Measurements from ENCODE around the gene CLDN14. TPM values are rescaled to one million over a fixed set of nuclear protein-coding genes. Genes with fewer than 3 reads are reported as not detected.

The CLDN14 gene
- total RNA-seq (2014; rRNA removed; shearing (Covaris generic)): not detected in 2 replicates

- no peak for DNase-seq
- Histone ChIP-seq H3K27me3 (ENCODE audit: control insufficient read depth, insufficient read depth, low read length) (no peaks in the 10 kb centered on the region), H3K4me3 (ENCODE audit: insufficient read depth, low read depth, low read length) (no peak within 1 kb of the TSS), H3K36me3 (replicated peaks; ENCODE audit: control insufficient read depth, insufficient read depth, low read length) (no peaks in the 10 kb centered on the region)
Measured at GRCh38 chr21:36479415-36480402, at the start of gene CLDN14. Gene CLDN14, minus strand, starts transcription at chr21:36480122. Its CDS starts 18,427 bp downstream, at chr21:36461695.

GRCh38 chr21:36528716-36529115 lies 48.8 kb upstream of the CLDN14 start:
- no peak overlapping the region for H3K4me3 ChIP-seq (ENCODE audit: insufficient read depth, low read depth, low read length)
- no peaks in the 10 kb centered on the region for H3K27me3 ChIP-seq (ENCODE audit: control insufficient read depth, insufficient read depth, low read length)
- no peaks in the 10 kb centered on the region for H3K36me3 ChIP-seq (replicated peaks; ENCODE audit: control insufficient read depth, insufficient read depth, low read length)
- DNase-seq: no peak

- no peaks in the 10 kb centered on the region for H3K27me3 ChIP-seq (ENCODE audit: control insufficient read depth, insufficient read depth, low read length)
- no peak for DNase-seq
Measured at GRCh38 chr21:36527317-36527716, 47.4 kb upstream of the CLDN14 start.

GRCh38 chr21:36526104-36526503 lies 46.2 kb upstream of the CLDN14 start:
- no peaks in the 10 kb centered on the region for H3K27me3 ChIP-seq (ENCODE audit: control insufficient read depth, insufficient read depth, low read length)
- no peak for DNase-seq
- no peak overlapping the region for H3K4me3 ChIP-seq (ENCODE audit: insufficient read depth, low read depth, low read length)
- H3K36me3 ChIP-seq (replicated peaks; ENCODE audit: control insufficient read depth, insufficient read depth, low read length): no peaks in the 10 kb centered on the region

More at GRCh38 chr21:36527317-36527716, 47.4 kb upstream of the CLDN14 start:
- Histone ChIP-seq H3K4me3 (ENCODE audit: insufficient read depth, low read depth, low read length) (no peak overlapping the region), H3K36me3 (replicated peaks; ENCODE audit: control insufficient read depth, insufficient read depth, low read length) (no peaks in the 10 kb centered on the region)

GRCh38 chr21:36524477-36524876 lies 44.6 kb upstream of the CLDN14 start:
- no peak overlapping the region for H3K4me3 ChIP-seq (ENCODE audit: insufficient read depth, low read depth, low read length)
- DNase-seq: no peak
- no peaks in the 10 kb centered on the region for H3K36me3 ChIP-seq (replicated peaks; ENCODE audit: control insufficient read depth, insufficient read depth, low read length)
- no peaks in the 10 kb centered on the region for H3K27me3 ChIP-seq (ENCODE audit: control insufficient read depth, insufficient read depth, low read length)

- DNase-seq: no peak
- no peaks in the 10 kb centered on the region for H3K36me3 ChIP-seq (replicated peaks; ENCODE audit: control insufficient read depth, insufficient read depth, low read length)
- H3K4me3 ChIP-seq (ENCODE audit: insufficient read depth, low read depth, low read length): no peak overlapping the region
- no peaks in the 10 kb centered on the region for H3K27me3 ChIP-seq (ENCODE audit: control insufficient read depth, insufficient read depth, low read length)
Measured at GRCh38 chr21:36522219-36522808, 42.4 kb upstream of the CLDN14 start.

- no peak for DNase-seq
- Histone ChIP-seq H3K4me3 (ENCODE audit: insufficient read depth, low read depth, low read length) (no peak overlapping the region), H3K36me3 (replicated peaks; ENCODE audit: control insufficient read depth, insufficient read depth, low read length) (no peaks in the 10 kb centered on the region), H3K27me3 (ENCODE audit: control insufficient read depth, insufficient read depth, low read length) (no peaks in the 10 kb centered on the region)
Measured at GRCh38 chr21:36518883-36519492, 39.1 kb upstream of the CLDN14 start.

- Histone ChIP-seq H3K4me3 (ENCODE audit: insufficient read depth, low read depth, low read length) (no peak overlapping the region), H3K36me3 (replicated peaks; ENCODE audit: control insufficient read depth, insufficient read depth, low read length) (no peaks in the 10 kb centered on the region), H3K27me3 (ENCODE audit: control insufficient read depth, insufficient read depth, low read length) (no peaks in the 10 kb centered on the region; the same call in 1 of the 2 replicates)
- no peak for DNase-seq
Measured at GRCh38 chr21:36517366-36518075, 37.6 kb upstream of the CLDN14 start.

GRCh38 chr21:36516281-36516680 lies 36.4 kb upstream of the CLDN14 start:
- Histone ChIP-seq H3K27me3 (ENCODE audit: control insufficient read depth, insufficient read depth, low read length) (no peaks in the 10 kb centered on the region; the same call in 1 of the 2 replicates), H3K36me3 (replicated peaks; ENCODE audit: control insufficient read depth, insufficient read depth, low read length) (no peaks in the 10 kb centered on the region), H3K4me3 (ENCODE audit: insufficient read depth, low read depth, low read length) (no peak overlapping the region)
- DNase-seq: no peak

GRCh38 chr21:36513430-36513829 lies 33.5 kb upstream of the CLDN14 start:
- DNase-seq: no peak
- H3K36me3 ChIP-seq (replicated peaks; ENCODE audit: control insufficient read depth, insufficient read depth, low read length): no peaks in the 10 kb centered on the region
- no peak overlapping the region for H3K4me3 ChIP-seq (ENCODE audit: insufficient read depth, low read depth, low read length)
- H3K27me3 ChIP-seq (ENCODE audit: control insufficient read depth, insufficient read depth, low read length): no peaks in the 10 kb centered on the region; the same call in 1 of the 2 replicates

- no peak overlapping the region for H3K4me3 ChIP-seq (ENCODE audit: insufficient read depth, low read depth, low read length)
- DNase-seq: no peak
- H3K36me3 ChIP-seq (replicated peaks; ENCODE audit: control insufficient read depth, insufficient read depth, low read length): no peaks in the 10 kb centered on the region
- H3K27me3 ChIP-seq (ENCODE audit: control insufficient read depth, insufficient read depth, low read length): no peaks in the 10 kb centered on the region; the same call in 1 of the 2 replicates
Measured at GRCh38 chr21:36512971-36513370, 33.0 kb upstream of the CLDN14 start.

GRCh38 chr21:36511484-36512220 lies 31.7 kb upstream of the CLDN14 start:
- no peak overlapping the region for H3K4me3 ChIP-seq (ENCODE audit: insufficient read depth, low read depth, low read length)
- no peaks in the 10 kb centered on the region; the same call in 1 of the 2 replicates for H3K27me3 ChIP-seq (ENCODE audit: control insufficient read depth, insufficient read depth, low read length)
- no peaks in the 10 kb centered on the region for H3K36me3 ChIP-seq (replicated peaks; ENCODE audit: control insufficient read depth, insufficient read depth, low read length)
- DNase-seq: no peak

- no peaks in the 10 kb centered on the region; the same call in 1 of the 2 replicates for H3K27me3 ChIP-seq (ENCODE audit: control insufficient read depth, insufficient read depth, low read length)
Measured at GRCh38 chr21:36510911-36511310, 31.0 kb upstream of the CLDN14 start.

More at GRCh38 chr21:36510911-36511310, 31.0 kb upstream of the CLDN14 start:
- Histone ChIP-seq H3K4me3 (ENCODE audit: insufficient read depth, low read depth, low read length) (no peak overlapping the region), H3K36me3 (replicated peaks; ENCODE audit: control insufficient read depth, insufficient read depth, low read length) (no peaks in the 10 kb centered on the region)
- no peak for DNase-seq
